ENCODE data around the gene GULP1. TPM values are rescaled to one million over a fixed set of nuclear protein-coding genes. Genes with fewer than 3 reads are reported as not detected.
A peak's percentile ranks its signal among the peaks of the same experiment; 100 is the strongest.

Gene GULP1
- total and polyA plus RNA-seq, 2 of the 4 experiments (the other 2 are of a cell fraction): 24.4 to 40.1 TPM

DNA sequence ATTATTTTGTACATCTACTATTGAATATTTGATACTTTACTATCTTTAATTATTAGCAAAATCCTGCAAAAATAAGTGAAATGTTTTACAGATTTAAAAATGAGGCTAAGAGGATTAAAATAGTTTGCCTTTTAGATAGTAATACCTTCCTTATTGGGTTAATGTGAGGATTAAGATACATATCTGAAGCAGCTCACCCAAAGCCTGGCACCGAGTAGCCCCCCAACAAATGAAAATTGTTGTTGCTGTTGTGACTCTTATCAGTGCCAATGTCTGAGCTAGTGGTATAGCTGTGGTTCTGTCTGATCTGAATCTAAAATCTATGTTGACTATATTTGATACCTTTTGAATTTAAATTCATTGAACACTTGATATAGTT is 34.6 kb downstream of the GULP1 start:
- TF ChIP-seq FOS (IDR thresholded peaks at IDR 0.05; ENCODE audit: low read depth, low read length) (no peak), MAZ (IDR thresholded peaks at IDR 0.05; ENCODE audit: borderline replicate concordance, low read depth, low read length) (no peak), SMC3 (IDR thresholded peaks at IDR 0.05; ENCODE audit: low read depth, low read length) (no peak)
- Histone ChIP-seq H3K23ac (ENCODE audit: low read depth, low read length) (no peak overlapping the region), H4K91ac (ENCODE audit: insufficient read depth, low read depth, low read length) (no peak overlapping the region), H3K9me3 (ENCODE audit: control insufficient read depth, insufficient read depth, low read length) (no peaks in the 10 kb centered on the region), H3K4ac (ENCODE audit: low read depth, low read length) (no peak overlapping the region), H3K56ac (ENCODE audit: extremely low read depth, insufficient read depth, low read length) (no peak overlapping the region), H3K14ac (replicated peaks; ENCODE audit: low read depth, low read length) (no peak overlapping the region; the same call in 1 of the 2 replicates), H2BK20ac (ENCODE audit: low read depth, low read length) (peak overlapping the region; percentile 26; the same call in 1 of the 2 replicates), H3K18ac (ENCODE audit: low read depth, low read length) (no peak overlapping the region), H3K4me2 (ENCODE audit: low read depth, low read length) (no peak overlapping the region), H2BK120ac (ENCODE audit: low read depth, low read length) (no peak overlapping the region), H3K4me3 (ENCODE audit: insufficient read depth, low read depth, low read length) (no peak overlapping the region), H2BK15ac (ENCODE audit: low read depth, low read length) (no peak overlapping the region), H2AK9ac (replicated peaks; ENCODE audit: low read depth, low read length, poor library complexity) (no peak overlapping the region), H3K36me3 (ENCODE audit: control insufficient read depth, insufficient read depth, low read length) (no peaks in the 10 kb centered on the region), H2BK5ac (ENCODE audit: low read depth, low read length, poor library complexity, severe bottlenecking) (no peak overlapping the region), H4K5ac (ENCODE audit: low read depth, low read length) (no peak overlapping the region), H3K4me1 (ENCODE audit: control insufficient read depth, insufficient read depth, low read length) (peaks cover 23% of the 10 kb centered on the region), H4K8ac (ENCODE audit: low read depth in 2 of 2, low read length in 2 of 2) (no peak overlapping the region), H3K9ac (ENCODE audit: low read depth, low read length) (no peak overlapping the region), H3K9me1 (ENCODE audit: insufficient read depth, low read length) (peaks cover 4% of the 10 kb centered on the region), H2AFZ (replicated peaks; ENCODE audit: low read length, poor library complexity) (no peak overlapping the region), H3K27me3 (ENCODE audit: control insufficient read depth, insufficient read depth, low read length) (no peaks in the 10 kb centered on the region), H3K27ac (ENCODE audit: insufficient read depth, low read length) (no peak overlapping the region), H4K20me1 (ENCODE audit: insufficient read depth, low read length) (no peaks in the 10 kb centered on the region), H3K79me1 (ENCODE audit: low read depth in 1 of 2, low read length in 2 of 2) (peaks cover 25 to 43% of the 10 kb centered on the region in 2 experiments), H2AK5ac (ENCODE audit: low read depth, low read length) (0 out of 2 replicates have a peak overlapping the region, but pooled peaks have one; percentile 32)
- BruUV-seq (replicated peaks): no TSS peak
- DNase-seq (no peak), ATAC-seq (ENCODE audit: low read depth) (no peak)
- ChIA-PET POLR2A (ENCODE audit: unreplicated experiment) (interaction anchor here (0.6 kb wide), 1 partner anchor 15 kb away, joined by 4 read pairs; no protein-coding TSS in a partner anchor), CTCF (no interaction called here)
- intact Hi-C loops (cut with micrococcal nuclease) (no loop called here), dilution Hi-C loops (cut with HindIII; ENCODE audit: low sequenced_read_pairs, unreplicated experiment) (no loop called here), in situ Hi-C loops (cut with MboI; ENCODE audit: low sequenced_read_pairs) (no loop called here)
- no CpG with 5 or more reads among the region's 1 CpG for WGBS, 2 experiments (ENCODE audit: extremely low coverage in 2 of 2, insufficient read length in 1 of 2)
